GM23338 (cell line): ENCODE measurements around the gene CENPE. TPM values are rescaled to one million over a fixed set of nuclear protein-coding genes. Genes with fewer than 3 reads are reported as not detected.

ENCODE experiments used
- ATAC-seq: fragments of 200-7000 bp; cut with Tn5 transposase; 3 replicates; pipeline ENCODE4 v1.9.1; 2020
- DNase-seq: peaks from one replicate; pipeline ENCODE4 v3.0.0-alpha.2; 2015; ENCODE audit warnings: low spot score
- H2AFZ ChIP-seq: fragments of 200-600 bp; sonication (generic); 2 replicates; pipeline ENCODE4 v1.8.0; 2016; ENCODE audit warnings: antibody characterized with exemption, mild to moderate bottlenecking, moderate library complexity
- H3F3A ChIP-seq: fragments of 200-600 bp; sonication (generic); replicated peaks from 2 replicates; pipeline ENCODE4 v1.8.0; 2017; ENCODE audit warnings: antibody characterized with exemption, mixed run types, low read depth
- H3K27ac ChIP-seq: fragments of 200-600 bp; sonication (generic); 2 replicates; pipeline ENCODE4 v1.6.1; 2016; ENCODE audit warnings: low read depth
- H3K27me3 ChIP-seq: fragments of 200-600 bp; sonication (generic); 2 replicates; pipeline ENCODE4 v1.8.0; 2016; ENCODE audit warnings: mild to moderate bottlenecking, mixed run types, moderate library complexity; ENCODE audit not compliant: insufficient read depth
- H3K36me3 ChIP-seq: fragments of 200-600 bp; sonication (generic); 2 replicates; pipeline ENCODE4 v1.8.0; 2016; ENCODE audit warnings: mild to moderate bottlenecking; ENCODE audit not compliant: insufficient read depth
- H3K4me1 ChIP-seq: fragments of 200-600 bp; sonication (generic); 2 replicates; pipeline ENCODE4 v1.8.0; 2016; ENCODE audit warnings: mild to moderate bottlenecking, moderate library complexity; ENCODE audit not compliant: insufficient read depth
- H3K4me2 ChIP-seq: fragments of 200-600 bp; sonication (generic); 2 replicates; pipeline ENCODE4 v1.7.1; 2017; ENCODE audit warnings: mixed run types
- H3K4me3 ChIP-seq: fragments of 200-600 bp; sonication (generic); 2 replicates; pipeline ENCODE4 v1.6.1; 2016; ENCODE audit warnings: mixed run types
- H3K79me2 ChIP-seq: fragments of 200-600 bp; sonication (generic); replicated peaks from 2 replicates; pipeline ENCODE4 v1.8.0; 2017; ENCODE audit warnings: mild to moderate bottlenecking; ENCODE audit not compliant: insufficient read depth
- H3K9me2 ChIP-seq: fragments of 200-600 bp; sonication (generic); 2 replicates; pipeline ENCODE4 v1.8.0; 2017; ENCODE audit not compliant: insufficient read depth
- H4K20me1 ChIP-seq: fragments of 200-600 bp; sonication (generic); replicated peaks from 2 replicates; pipeline ENCODE4 v1.8.0; 2017; ENCODE audit warnings: mild to moderate bottlenecking; ENCODE audit not compliant: insufficient read depth
- H3K27ac Mint-ChIP-seq: 2 replicates; pipeline ENCODE4 v1.8.0; 2020; ENCODE audit warnings: inconsistent platforms, mild to moderate bottlenecking, moderate library complexity, mixed read lengths
- H3K27me3 Mint-ChIP-seq: 3 replicates; pipeline ENCODE4 v1.8.0; 2022; ENCODE audit warnings: low read depth, mild to moderate bottlenecking, moderate library complexity, mixed read lengths, inconsistent platforms; ENCODE audit not compliant: insufficient read depth, poor library complexity
- H3K36me3 Mint-ChIP-seq: 3 replicates; pipeline ENCODE4 v1.8.0; 2021; ENCODE audit warnings: low read depth, mild to moderate bottlenecking, inconsistent platforms, moderate library complexity, mixed read lengths
- H3K4me1 Mint-ChIP-seq: 3 replicates; pipeline ENCODE4 v1.8.0; 2020; ENCODE audit warnings: mild to moderate bottlenecking, inconsistent platforms, mixed read lengths
- H3K4me3 Mint-ChIP-seq: 3 replicates; pipeline ENCODE4 v1.8.0; 2021; ENCODE audit warnings: moderate library complexity, mild to moderate bottlenecking, inconsistent platforms, mixed read lengths
- H3K9me3 Mint-ChIP-seq: 3 replicates; pipeline ENCODE4 v1.8.0; 2020; ENCODE audit warnings: moderate library complexity, mild to moderate bottlenecking, inconsistent platforms, mixed read lengths
- CREB1 ChIP-seq: fragments of 250-450 bp; sonication (Bioruptor Pico); IDR thresholded peaks from 2 replicates; pipeline ENCODE4 v1.5.0; 2020; ENCODE audit warnings: low read depth, mild to moderate bottlenecking, moderate library complexity
- EZH2phosphoT487 ChIP-seq: fragments of 200-600 bp; sonication (generic); IDR thresholded peaks from one replicate; pipeline ENCODE4 v1.8.1; 2018; ENCODE audit warnings: antibody characterized with exemption; ENCODE audit not compliant: unreplicated experiment
- JUNB ChIP-seq: IDR thresholded peaks from one replicate; pipeline ENCODE4 v1.6.1; 2016; ENCODE audit warnings: antibody characterized with exemption; ENCODE audit not compliant: unreplicated experiment
- NANOG ChIP-seq: IDR thresholded peaks from 2 replicates; pipeline ENCODE4 v1.6.1; 2016; ENCODE audit warnings: antibody characterized with exemption, borderline replicate concordance
- POLR2AphosphoS5 ChIP-seq: IDR thresholded peaks from 2 replicates; pipeline ENCODE4 v1.6.1; 2016; ENCODE audit warnings: antibody characterized with exemption, low read depth
- REST ChIP-seq: IDR thresholded peaks from one replicate; pipeline ENCODE4 v1.6.1; 2018; ENCODE audit warnings: antibody characterized with exemption; ENCODE audit not compliant: unreplicated experiment
- STAT1 ChIP-seq: IDR thresholded peaks from one replicate; pipeline ENCODE4 v1.6.1; 2016; ENCODE audit warnings: antibody characterized with exemption; ENCODE audit not compliant: unreplicated experiment
- ZNF114 ChIP-seq: fragments of 250-450 bp; sonication (Bioruptor Pico); IDR thresholded peaks from 2 replicates; pipeline ENCODE4 v1.5.0; 2020; ENCODE audit warnings: mild to moderate bottlenecking, moderate library complexity
- ZNF331 ChIP-seq: fragments of 250-450 bp; sonication (Bioruptor Pico); IDR thresholded peaks from 2 replicates; pipeline ENCODE4 v1.5.0; 2020; ENCODE audit warnings: low read depth, mild to moderate bottlenecking, moderate library complexity
- polyA plus RNA-seq: library from polyadenylated mRNA; unstranded; fragments of >200 nt; fragmentation: Nextera tagmentation; extraction: Ambion mirVana; gene quantifications from 2 replicates; pipeline ENCODE4 v1.2.1, GENCODE V29; 2016
- total RNA-seq: library from RNA; depleted of rRNA; stranded (reverse); fragments of >200 nt; shearing (Covaris generic); gene quantifications from 2 replicates; pipeline ENCODE4 v1.2.3, GENCODE V29; 2014
- TF ChIP-seq, protein P1 (sequence below): IDR thresholded peaks from 2 replicates; pipeline ENCODE4 v1.6.1; 2016; ENCODE audit warnings: antibody characterized with exemption
- TF ChIP-seq, protein P2 (sequence below): fragments of 250-450 bp; sonication (Bioruptor Pico); IDR thresholded peaks from 2 replicates; pipeline ENCODE4 v1.5.0; 2020; ENCODE audit warnings: mild to moderate bottlenecking, moderate library complexity
- TF ChIP-seq, protein P3 (sequence below), 2 experiments: fragments of 200-600 bp in 1 of 2; sonication (generic) in 1 of 2; conservative IDR thresholded peaks; 2 replicates each; pipeline versions ENCODE4 v1.5.1 to v1.6.1; 2016 to 2017; ENCODE audit warnings: antibody characterized with exemption in 2 of 2, low read depth in 2 of 2, mild to moderate bottlenecking in 2 of 2, moderate library complexity in 1 of 2

Gene CENPE
- total and polyA plus RNA-seq, 2 experiments from 2014 or later: 42.2 to 46.7 TPM

DNA sequence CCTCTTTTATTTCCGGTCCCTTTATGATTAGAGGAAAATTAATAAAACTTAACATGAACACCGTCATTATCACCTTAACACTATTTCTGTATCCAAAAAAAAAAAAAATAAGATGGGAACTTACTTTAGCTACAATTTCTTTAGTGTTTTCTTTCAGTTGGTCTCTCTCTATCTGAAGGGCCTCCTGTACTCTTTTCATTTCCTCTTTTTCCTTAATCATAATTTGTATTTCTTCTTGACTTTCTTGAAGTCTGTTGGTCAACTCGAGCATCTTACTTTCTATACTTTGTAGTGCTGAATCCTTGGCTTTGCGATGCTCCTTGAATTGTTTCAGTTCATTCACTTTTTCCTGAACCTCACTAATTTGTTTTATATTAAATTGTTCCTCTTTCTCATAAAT lies 53.2 kb downstream of the CENPE start:
- Histone ChIP-seq H3K4me1 (no peaks in the 10 kb centered on the region), H2AFZ (no peak overlapping the region), H3K36me3 (peaks cover 36% of the 10 kb centered on the region), H3K4me3 (no peak overlapping the region), H3K4me2 (no peak overlapping the region), H4K20me1 (no peaks in the 10 kb centered on the region; the same call in 1 of the 2 replicates), H3F3A (no peaks in the 10 kb centered on the region), H3K79me2 (no peaks in the 10 kb centered on the region), H3K27ac (no peak overlapping the region), H3K9me2 (no peaks in the 10 kb centered on the region), H3K27me3 (no peaks in the 10 kb centered on the region)
- no peak for TF ChIP-seq REST
- TF ChIP-seq, protein P1, sequence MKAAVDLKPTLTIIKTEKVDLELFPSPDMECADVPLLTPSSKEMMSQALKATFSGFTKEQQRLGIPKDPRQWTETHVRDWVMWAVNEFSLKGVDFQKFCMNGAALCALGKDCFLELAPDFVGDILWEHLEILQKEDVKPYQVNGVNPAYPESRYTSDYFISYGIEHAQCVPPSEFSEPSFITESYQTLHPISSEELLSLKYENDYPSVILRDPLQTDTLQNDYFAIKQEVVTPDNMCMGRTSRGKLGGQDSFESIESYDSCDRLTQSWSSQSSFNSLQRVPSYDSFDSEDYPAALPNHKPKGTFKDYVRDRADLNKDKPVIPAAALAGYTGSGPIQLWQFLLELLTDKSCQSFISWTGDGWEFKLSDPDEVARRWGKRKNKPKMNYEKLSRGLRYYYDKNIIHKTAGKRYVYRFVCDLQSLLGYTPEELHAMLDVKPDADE: no peak
- TF ChIP-seq, protein P2, sequence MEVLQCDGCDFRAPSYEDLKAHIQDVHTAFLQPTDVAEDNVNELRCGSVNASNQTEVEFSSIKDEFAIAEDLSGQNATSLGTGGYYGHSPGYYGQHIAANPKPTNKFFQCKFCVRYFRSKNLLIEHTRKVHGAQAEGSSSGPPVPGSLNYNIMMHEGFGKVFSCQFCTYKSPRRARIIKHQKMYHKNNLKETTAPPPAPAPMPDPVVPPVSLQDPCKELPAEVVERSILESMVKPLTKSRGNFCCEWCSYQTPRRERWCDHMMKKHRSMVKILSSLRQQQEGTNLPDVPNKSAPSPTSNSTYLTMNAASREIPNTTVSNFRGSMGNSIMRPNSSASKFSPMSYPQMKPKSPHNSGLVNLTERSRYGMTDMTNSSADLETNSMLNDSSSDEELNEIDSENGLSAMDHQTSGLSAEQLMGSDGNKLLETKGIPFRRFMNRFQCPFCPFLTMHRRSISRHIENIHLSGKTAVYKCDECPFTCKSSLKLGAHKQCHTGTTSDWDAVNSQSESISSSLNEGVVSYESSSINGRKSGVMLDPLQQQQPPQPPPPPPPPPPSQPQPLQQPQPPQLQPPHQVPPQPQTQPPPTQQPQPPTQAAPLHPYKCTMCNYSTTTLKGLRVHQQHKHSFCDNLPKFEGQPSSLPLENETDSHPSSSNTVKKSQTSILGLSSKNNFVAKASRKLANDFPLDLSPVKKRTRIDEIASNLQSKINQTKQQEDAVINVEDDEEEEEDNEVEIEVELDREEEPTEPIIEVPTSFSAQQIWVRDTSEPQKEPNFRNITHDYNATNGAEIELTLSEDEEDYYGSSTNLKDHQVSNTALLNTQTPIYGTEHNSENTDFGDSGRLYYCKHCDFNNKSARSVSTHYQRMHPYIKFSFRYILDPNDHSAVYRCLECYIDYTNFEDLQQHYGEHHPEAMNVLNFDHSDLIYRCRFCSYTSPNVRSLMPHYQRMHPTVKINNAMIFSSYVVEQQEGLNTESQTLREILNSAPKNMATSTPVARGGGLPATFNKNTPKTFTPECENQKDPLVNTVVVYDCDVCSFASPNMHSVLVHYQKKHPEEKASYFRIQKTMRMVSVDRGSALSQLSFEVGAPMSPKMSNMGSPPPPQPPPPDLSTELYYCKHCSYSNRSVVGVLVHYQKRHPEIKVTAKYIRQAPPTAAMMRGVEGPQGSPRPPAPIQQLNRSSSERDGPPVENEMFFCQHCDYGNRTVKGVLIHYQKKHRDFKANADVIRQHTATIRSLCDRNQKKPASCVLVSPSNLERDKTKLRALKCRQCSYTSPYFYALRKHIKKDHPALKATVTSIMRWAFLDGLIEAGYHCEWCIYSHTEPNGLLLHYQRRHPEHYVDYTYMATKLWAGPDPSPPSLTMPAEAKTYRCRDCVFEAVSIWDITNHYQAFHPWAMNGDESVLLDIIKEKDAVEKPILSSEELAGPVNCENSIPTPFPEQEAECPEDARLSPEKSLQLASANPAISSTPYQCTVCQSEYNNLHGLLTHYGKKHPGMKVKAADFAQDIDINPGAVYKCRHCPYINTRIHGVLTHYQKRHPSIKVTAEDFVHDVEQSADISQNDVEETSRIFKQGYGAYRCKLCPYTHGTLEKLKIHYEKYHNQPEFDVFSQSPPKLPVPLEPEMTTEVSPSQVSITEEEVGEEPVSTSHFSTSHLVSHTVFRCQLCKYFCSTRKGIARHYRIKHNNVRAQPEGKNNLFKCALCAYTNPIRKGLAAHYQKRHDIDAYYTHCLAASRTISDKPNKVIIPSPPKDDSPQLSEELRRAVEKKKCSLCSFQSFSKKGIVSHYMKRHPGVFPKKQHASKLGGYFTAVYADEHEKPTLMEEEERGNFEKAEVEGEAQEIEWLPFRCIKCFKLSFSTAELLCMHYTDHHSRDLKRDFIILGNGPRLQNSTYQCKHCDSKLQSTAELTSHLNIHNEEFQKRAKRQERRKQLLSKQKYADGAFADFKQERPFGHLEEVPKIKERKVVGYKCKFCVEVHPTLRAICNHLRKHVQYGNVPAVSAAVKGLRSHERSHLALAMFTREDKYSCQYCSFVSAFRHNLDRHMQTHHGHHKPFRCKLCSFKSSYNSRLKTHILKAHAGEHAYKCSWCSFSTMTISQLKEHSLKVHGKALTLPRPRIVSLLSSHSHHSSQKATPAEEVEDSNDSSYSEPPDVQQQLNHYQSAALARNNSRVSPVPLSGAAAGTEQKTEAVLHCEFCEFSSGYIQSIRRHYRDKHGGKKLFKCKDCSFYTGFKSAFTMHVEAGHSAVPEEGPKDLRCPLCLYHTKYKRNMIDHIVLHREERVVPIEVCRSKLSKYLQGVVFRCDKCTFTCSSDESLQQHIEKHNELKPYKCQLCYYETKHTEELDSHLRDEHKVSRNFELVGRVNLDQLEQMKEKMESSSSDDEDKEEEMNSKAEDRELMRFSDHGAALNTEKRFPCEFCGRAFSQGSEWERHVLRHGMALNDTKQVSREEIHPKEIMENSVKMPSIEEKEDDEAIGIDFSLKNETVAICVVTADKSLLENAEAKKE (CRISPR knock-in tag): no peak
- TF ChIP-seq ZNF331 (CRISPR knock-in tag): no peak
- TF ChIP-seq STAT1: no peak
- no peak for TF ChIP-seq ZNF114 (CRISPR knock-in tag)
- TF ChIP-seq, protein P3, sequence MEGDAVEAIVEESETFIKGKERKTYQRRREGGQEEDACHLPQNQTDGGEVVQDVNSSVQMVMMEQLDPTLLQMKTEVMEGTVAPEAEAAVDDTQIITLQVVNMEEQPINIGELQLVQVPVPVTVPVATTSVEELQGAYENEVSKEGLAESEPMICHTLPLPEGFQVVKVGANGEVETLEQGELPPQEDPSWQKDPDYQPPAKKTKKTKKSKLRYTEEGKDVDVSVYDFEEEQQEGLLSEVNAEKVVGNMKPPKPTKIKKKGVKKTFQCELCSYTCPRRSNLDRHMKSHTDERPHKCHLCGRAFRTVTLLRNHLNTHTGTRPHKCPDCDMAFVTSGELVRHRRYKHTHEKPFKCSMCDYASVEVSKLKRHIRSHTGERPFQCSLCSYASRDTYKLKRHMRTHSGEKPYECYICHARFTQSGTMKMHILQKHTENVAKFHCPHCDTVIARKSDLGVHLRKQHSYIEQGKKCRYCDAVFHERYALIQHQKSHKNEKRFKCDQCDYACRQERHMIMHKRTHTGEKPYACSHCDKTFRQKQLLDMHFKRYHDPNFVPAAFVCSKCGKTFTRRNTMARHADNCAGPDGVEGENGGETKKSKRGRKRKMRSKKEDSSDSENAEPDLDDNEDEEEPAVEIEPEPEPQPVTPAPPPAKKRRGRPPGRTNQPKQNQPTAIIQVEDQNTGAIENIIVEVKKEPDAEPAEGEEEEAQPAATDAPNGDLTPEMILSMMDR (conservative IDR thresholded peaks at IDR 0.05; ENCODE audit: low read depth in 2 of 2): no peak
- TF ChIP-seq CREB1 (CRISPR knock-in tag): no peak
- no peak for TF ChIP-seq NANOG
- TF ChIP-seq EZH2phosphoT487: no peak
- no peak for TF ChIP-seq JUNB
- no peak for TF ChIP-seq POLR2AphosphoS5
- no peak overlapping the region for H3K4me3 Mint-ChIP-seq
- peaks cover 81% of the 10 kb centered on the region for H3K36me3 Mint-ChIP-seq
- no peak overlapping the region for H3K27ac Mint-ChIP-seq
- no peaks in the 10 kb centered on the region for H3K27me3 Mint-ChIP-seq
- H3K4me1 Mint-ChIP-seq: no peaks in the 10 kb centered on the region
- ATAC-seq (no peak), DNase-seq (no peak)
- no peaks in the 10 kb centered on the region for H3K9me3 Mint-ChIP-seq
